Endothelial cell (in vitro differentiated cells): Measurements from ENCODE around the gene GDPD5. TPM values are rescaled to one million over a fixed set of nuclear protein-coding genes. Genes with fewer than 3 reads are reported as not detected.
A peak's percentile ranks its signal among the peaks of the same experiment; 100 is the strongest.

Experiments used
- DNase-seq: peaks from one replicate; pipeline ENCODE4 v3.0.0; 2021; ENCODE audit warnings: low spot score
- H3K27ac Mint-ChIP-seq: one replicate; pipeline ENCODE4 v1.8.0; 2021; ENCODE audit warnings: mixed read lengths, inconsistent platforms; ENCODE audit not compliant: unreplicated experiment
- H3K27me3 Mint-ChIP-seq: one replicate; pipeline ENCODE4 v1.8.0; 2021; ENCODE audit warnings: mild to moderate bottlenecking, moderate library complexity, mixed read lengths, inconsistent platforms; ENCODE audit not compliant: unreplicated experiment
- H3K36me3 Mint-ChIP-seq: one replicate; pipeline ENCODE4 v1.8.0; 2021; ENCODE audit warnings: mild to moderate bottlenecking, low read depth, mixed read lengths, inconsistent platforms; ENCODE audit not compliant: unreplicated experiment
- H3K4me1 Mint-ChIP-seq: one replicate; pipeline ENCODE4 v1.8.0; 2021; ENCODE audit warnings: mild to moderate bottlenecking, mixed read lengths, inconsistent platforms; ENCODE audit not compliant: unreplicated experiment
- H3K4me3 Mint-ChIP-seq: one replicate; pipeline ENCODE4 v1.8.0; 2021; ENCODE audit warnings: mild to moderate bottlenecking, mixed read lengths, inconsistent platforms; ENCODE audit not compliant: unreplicated experiment
- H3K9me3 Mint-ChIP-seq: one replicate; pipeline ENCODE4 v1.8.0; 2021; ENCODE audit warnings: mixed read lengths, inconsistent platforms; ENCODE audit not compliant: unreplicated experiment
- CTCF ChIP-seq: fragments of 200-600 bp; sonication (generic); IDR thresholded peaks from one replicate; pipeline ENCODE4 v1.5.0; 2021; ENCODE audit warnings: antibody characterized with exemption; ENCODE audit not compliant: unreplicated experiment
- total RNA-seq: library from RNA; stranded (reverse); fragmentation: NEBNext Ultra II Directional; extraction: Animal tissue kit (Norgen Biotek cat#: 25700); gene quantifications from one replicate; pipeline ENCODE4 v1.2.1, GENCODE V29; 2021; ENCODE audit not compliant: unreplicated experiment

Gene GDPD5
- total RNA-seq, 1 donor from 2014 or later: 674 TPM

DNA sequence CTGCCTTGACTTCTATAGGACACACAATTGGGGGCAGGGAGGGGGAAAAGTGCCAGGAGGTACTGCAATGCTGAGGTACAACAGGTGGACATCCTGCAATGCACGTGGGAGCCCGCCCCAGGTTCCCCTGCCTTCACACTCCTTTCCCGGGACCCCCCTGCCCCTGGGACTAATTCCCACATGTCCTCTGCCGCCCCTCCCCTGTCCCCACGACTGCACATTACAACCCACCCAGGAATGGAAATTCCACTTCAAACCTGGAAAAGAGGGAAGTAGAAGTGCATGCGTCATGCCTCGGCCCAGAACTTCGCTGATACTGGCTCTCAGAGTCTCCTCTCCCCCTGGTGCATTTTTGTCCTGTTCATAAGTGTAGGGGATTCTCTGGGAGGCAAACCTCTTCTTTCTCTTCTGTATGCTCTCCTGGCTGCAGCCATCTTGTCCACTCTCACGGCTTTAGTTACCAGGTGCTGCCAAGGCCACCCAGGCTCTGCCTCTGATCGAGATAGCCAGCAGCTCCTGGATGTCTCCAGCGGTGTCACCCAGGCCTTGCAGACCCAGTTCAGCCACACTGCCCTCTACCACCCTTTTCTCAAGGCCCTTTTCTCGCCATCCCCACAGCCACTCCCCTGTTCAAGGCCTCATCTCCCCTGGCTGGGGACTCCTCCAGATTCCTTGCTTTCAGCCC, 43.7 kb downstream of the GDPD5 start:
- Mint-ChIP-seq H3K27ac (no peak overlapping the region), H3K27me3 (peaks cover 23% of the 10 kb centered on the region), H3K4me1 (peaks cover 61% of the 10 kb centered on the region), H3K36me3 (peaks cover 56% of the 10 kb centered on the region), H3K4me3 (peak overlapping the region; percentile 9), H3K9me3 (no peaks in the 10 kb centered on the region)
- TF ChIP-seq CTCF: no peak
- no peak for DNase-seq

- no peak overlapping the region for H3K4me3 Mint-ChIP-seq
- DNase-seq: no peak
- no peak for TF ChIP-seq CTCF
- H3K9me3 Mint-ChIP-seq: no peaks in the 10 kb centered on the region
- H3K4me1 Mint-ChIP-seq: peaks cover 62% of the 10 kb centered on the region
- H3K27ac Mint-ChIP-seq: no peak overlapping the region
- peaks cover 54% of the 10 kb centered on the region for H3K36me3 Mint-ChIP-seq
- H3K27me3 Mint-ChIP-seq: peaks cover 20% of the 10 kb centered on the region
These were observed 44.4 kb downstream of the GDPD5 start for GRCh38 chr11:75481223-75481921.

DNA sequence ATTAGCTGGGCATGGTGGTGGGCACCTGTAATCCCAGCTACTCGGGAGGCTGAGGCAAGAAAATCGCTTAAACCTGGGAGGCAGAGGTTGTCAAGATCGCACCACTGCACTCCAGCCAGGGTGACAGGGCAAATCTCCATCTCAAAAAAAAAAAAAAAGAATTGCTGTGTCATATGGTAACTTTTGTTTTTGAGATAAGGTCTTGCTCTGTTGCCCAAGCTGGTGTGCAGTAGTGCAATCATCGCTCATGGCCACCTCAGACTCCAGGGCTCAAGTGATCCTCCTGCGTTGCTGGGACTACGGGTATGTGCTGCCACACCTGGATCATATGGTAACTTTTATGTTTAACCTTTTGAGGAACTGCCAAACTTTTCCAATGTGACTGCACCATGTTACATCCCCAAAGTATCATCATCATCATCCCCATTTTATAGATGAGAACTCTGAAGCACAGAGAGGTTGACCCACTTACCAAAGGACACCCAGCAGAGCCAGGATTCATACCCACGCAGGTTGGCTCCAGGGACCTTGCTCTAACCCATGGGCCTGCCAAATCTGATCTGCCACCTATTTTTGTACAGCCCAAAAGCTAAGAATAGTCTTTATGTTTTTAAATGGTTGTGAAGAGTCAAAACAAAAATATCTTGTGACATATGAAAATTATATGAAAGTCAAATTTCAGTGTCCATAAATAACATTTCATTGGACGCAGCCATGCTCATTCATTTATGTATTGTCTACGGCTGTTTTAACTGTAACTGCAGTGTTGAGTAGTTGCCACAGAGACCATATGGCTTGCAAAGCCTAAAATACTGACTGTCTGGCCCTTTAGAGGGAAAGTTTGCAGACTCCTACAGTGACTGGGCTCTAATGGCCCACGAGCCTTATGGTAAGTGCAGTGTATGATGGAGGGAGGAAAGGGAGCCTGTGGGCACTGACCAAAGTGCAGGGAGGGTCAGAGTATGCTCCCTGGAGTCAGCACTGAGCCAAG, 45.3 kb downstream of the GDPD5 start:
- Mint-ChIP-seq H3K27ac (peak overlapping the region; percentile 76), H3K36me3 (peaks cover 56% of the 10 kb centered on the region), H3K4me3 (peak overlapping the region; percentile 48), H3K4me1 (peaks cover 69% of the 10 kb centered on the region), H3K9me3 (no peaks in the 10 kb centered on the region), H3K27me3 (peaks cover 23% of the 10 kb centered on the region)
- no peak for DNase-seq
- no peak for TF ChIP-seq CTCF

DNA sequence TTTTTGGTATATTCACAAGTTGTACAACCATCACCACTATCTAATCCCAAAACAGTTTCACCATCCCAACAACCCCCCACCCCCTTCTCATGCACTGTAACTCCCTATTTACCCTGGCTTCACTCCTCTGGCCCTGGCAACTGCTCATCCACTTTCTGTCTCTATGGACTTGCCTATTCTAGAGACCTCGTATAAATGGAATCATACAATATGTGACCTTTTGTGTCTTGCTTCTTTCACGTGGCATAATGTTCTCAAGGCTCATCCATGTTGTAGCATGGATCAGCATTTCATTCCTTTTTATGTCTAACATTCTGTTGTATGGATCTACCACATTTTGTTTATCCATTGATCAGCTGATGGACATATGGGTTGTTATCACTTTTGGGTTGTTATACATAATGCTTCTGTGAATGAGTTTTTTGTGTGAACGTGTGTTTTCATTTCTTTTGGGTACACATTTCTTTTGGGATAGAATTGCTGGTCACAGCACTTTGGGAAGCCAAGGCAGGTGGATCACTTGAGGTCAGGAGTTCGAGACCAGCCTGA, 46.1 kb downstream of the GDPD5 start:
- Mint-ChIP-seq H3K4me3 (no peak overlapping the region), H3K27ac (peak overlapping the region; percentile 64), H3K9me3 (no peaks in the 10 kb centered on the region), H3K36me3 (peaks cover 56% of the 10 kb centered on the region), H3K4me1 (peaks cover 70% of the 10 kb centered on the region), H3K27me3 (peaks cover 23% of the 10 kb centered on the region)
- DNase-seq: no peak
- no peak for TF ChIP-seq CTCF
